Retinal pigment epithelial cell (primary cell): ENCODE data around the gene MLYCD.

Source experiments
- DNase-seq: peaks from one replicate; pipeline ENCODE4 v3.0.0-alpha.2; 2010; ENCODE audit warnings: low read depth
- H3K4me3 ChIP-seq: 2 replicates; pipeline ENCODE4 v1.5.1; 2011; ENCODE audit warnings: mild to moderate bottlenecking, low read length, control low read depth, moderate library complexity
- TF ChIP-seq, protein P1 (sequence below): conservative IDR thresholded peaks from 2 replicates; pipeline ENCODE4 v1.5.1; 2011; ENCODE audit warnings: low read depth, low read length, control low read depth, inconsistent platforms

Gene MLYCD

DNA sequence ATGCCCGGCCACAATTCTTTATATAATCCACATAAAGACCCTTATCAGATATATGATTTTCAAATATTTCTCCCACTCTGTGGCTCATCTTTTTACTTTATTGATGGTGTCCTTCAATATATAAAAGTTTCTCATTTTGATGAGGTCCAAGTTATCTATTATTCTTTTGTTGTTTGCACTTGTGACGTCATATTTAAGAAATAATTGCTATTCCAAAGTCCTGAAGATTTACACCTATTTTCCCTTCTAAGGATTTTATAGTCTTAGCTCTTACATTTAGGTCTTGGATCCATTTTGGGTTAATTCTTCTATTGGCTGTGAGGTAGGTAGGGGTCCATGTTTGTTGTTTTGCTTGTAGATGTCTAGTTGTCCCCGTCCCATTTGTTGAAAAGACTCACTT, 3.0 kb upstream of the MLYCD start:
- no peak for DNase-seq
- TF ChIP-seq, protein P1, sequence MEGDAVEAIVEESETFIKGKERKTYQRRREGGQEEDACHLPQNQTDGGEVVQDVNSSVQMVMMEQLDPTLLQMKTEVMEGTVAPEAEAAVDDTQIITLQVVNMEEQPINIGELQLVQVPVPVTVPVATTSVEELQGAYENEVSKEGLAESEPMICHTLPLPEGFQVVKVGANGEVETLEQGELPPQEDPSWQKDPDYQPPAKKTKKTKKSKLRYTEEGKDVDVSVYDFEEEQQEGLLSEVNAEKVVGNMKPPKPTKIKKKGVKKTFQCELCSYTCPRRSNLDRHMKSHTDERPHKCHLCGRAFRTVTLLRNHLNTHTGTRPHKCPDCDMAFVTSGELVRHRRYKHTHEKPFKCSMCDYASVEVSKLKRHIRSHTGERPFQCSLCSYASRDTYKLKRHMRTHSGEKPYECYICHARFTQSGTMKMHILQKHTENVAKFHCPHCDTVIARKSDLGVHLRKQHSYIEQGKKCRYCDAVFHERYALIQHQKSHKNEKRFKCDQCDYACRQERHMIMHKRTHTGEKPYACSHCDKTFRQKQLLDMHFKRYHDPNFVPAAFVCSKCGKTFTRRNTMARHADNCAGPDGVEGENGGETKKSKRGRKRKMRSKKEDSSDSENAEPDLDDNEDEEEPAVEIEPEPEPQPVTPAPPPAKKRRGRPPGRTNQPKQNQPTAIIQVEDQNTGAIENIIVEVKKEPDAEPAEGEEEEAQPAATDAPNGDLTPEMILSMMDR: no peak
- no peak overlapping the region for H3K4me3 ChIP-seq

DNA sequence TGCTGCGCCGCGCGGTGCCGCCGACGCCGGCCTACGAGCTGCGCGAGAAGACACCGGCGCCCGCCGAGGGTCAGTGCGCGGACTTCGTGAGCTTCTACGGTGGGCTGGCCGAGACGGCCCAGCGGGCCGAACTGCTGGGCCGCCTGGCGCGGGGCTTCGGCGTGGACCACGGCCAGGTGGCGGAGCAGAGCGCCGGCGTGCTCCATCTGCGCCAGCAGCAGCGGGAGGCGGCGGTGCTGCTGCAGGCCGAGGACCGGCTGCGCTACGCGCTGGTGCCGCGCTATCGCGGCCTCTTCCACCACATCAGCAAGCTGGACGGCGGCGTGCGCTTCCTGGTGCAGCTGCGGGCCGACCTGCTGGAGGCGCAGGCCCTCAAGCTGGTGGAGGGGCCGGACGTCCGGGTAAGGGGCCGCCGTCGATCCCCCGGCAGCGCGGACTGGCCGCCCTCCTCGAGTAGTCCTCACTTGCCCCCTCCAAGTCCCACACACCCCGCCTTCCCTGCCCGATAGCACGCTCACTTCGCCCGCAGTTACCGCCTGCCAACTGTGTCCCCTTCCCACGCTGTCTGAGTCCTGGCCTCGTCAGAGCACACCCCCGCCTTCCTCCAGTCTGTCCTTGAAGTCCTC, 470 bp downstream of the MLYCD start:
- no peak for DNase-seq
- TF ChIP-seq, protein P1: no peak
- peak overlapping the region; percentile 54 for H3K4me3 ChIP-seq

DNA sequence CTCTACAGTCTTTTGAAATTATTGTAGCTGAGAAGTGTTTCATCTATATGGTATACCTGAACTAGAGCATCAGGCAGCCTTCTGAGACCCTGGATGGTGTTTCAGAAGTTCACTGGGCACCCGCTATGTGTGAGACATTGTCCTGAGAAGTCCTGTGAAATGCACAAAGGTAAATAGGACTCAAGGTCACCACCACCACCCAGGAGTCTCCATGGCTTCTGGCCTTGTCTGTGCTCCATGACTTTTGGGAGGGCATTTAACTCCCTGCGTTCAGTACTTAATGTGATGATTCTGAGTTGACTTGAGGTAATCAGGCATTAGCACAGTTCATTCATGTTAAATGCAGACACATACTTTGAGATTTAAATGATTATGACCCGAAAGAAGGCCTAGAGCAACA, 1.1 kb downstream of the MLYCD start:
- TF ChIP-seq, protein P1: no peak
- no peak for DNase-seq
- peak overlapping the region; percentile 54 for H3K4me3 ChIP-seq

DNA sequence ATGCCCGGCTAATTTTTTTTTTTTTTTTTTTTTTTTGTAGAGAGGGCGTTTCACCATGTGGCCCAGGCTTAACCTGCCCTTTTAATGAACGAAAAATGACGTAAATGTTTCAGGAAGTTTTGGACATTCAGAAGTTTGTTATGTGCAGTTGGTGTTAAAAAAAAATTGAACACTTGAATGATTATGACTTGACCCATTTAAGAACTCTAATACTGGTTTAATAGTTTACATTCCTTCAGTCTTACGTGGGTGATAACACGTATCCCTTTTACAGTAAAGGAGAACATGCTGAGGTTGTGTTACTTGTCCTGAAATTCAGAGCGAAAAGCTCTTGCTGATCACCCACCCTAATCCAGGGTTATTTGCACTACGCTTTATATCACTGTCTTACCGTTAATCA, 1.7 kb downstream of the MLYCD start:
- peak overlapping the region; percentile 54 for H3K4me3 ChIP-seq
- no peak for DNase-seq

DNA sequence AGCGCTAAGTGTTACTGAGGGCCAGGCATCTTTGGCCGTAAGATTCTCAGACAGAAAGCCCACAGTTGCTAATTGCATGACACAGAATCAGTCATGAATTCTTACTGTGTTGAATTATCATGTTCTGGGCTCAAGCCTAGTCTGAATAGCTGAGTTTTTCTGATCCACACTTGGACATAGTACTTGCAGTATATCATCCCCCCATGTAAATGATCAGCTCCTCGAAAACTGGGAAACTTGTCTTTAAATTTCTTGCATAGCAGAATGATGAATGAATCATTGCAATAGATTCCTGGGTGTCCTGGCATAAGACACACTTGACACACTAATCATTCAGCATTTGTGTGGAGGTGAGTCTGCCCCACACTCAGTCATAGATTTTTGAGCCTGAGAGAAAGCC, 2.2 kb downstream of the MLYCD start:
- TF ChIP-seq, protein P1: no peak
- DNase-seq: no peak
- H3K4me3 ChIP-seq: peak overlapping the region; percentile 54

More for the DNA sequence above, 1.7 kb downstream of the MLYCD start:
- TF ChIP-seq, protein P1: no peak

DNA sequence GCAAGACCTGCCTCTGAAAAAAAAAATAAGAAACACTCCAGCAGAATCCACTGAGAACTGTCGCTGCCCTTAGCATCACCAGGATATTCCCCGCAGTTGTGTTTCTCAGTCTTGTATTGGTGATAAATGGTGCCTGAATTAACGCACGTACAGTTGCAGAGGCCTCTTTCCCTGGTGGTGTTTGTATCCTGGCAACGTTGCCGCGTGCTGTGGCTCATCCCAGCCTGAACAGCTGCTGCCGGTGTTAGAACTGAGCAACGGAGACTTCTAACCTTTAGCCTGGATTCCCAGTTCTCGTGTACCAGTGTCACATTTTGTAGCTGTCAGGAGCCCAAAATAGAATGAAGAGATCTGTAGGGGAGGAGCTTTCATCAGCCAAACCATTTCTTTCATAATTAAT, 4.8 kb downstream of the MLYCD start:
- H3K4me3 ChIP-seq: no peak overlapping the region
- no peak for DNase-seq
- TF ChIP-seq, protein P1: no peak

DNA sequence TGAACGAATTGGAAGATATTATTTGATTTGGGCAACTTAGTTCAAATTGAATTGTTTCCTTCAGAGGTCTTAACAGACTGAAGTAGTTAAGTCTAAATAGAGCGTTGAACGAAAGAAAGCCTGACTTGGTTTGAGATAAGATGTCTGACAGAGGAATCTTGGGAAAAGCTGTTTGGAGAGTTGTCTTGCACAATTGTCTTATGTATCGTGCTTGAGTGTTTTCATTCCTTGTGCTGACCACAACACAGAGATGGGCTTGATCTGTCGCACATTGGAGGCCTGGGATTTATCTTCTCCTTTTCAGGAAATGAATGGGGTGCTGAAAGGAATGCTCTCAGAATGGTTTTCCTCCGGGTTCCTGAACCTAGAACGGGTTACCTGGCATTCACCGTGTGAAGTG, 7.8 kb downstream of the MLYCD start:
- no peak overlapping the region for H3K4me3 ChIP-seq
- DNase-seq: no peak
- TF ChIP-seq, protein P1: no peak
